Erythroblast (primary cell): Measurements from ENCODE around the gene PDE6D.

ENCODE experiments used
- GATA1 ChIP-seq: IDR thresholded peaks from 2 replicates; pipeline ENCODE4 v1.6.1; 2011; ENCODE audit warnings: low read depth, mild to moderate bottlenecking, control low read depth, low read length, moderate library complexity
- POLR2A ChIP-seq: IDR thresholded peaks from 2 replicates; pipeline ENCODE4 v1.6.1; 2011; ENCODE audit warnings: mild to moderate bottlenecking, low read length

GRCh38 chr2:231716666-231717280 is 64.3 kb downstream of the PDE6D start:
- no peak for TF ChIP-seq POLR2A
- no peak for TF ChIP-seq GATA1
